Hematopoietic multipotent progenitor cell treated with erythropoietin and hydrocortisone succinate and interleukin-3 and kit ligand, for 4 days (in vitro differentiated cells): ENCODE results near the gene BBS1.
"Not testable (repeated sequence)": the region's sequence is repeated elsewhere in the genome, so short reads cannot be mapped to it uniquely, and the experiment has no call there.

ENCODE experiments used
- DNase-seq: peaks from one replicate; pipeline ENCODE4 v3.0.0-alpha.2; 2015

BBS1 gene

GRCh38 chr11:66582565-66583147 lies 72.2 kb downstream of the BBS1 start:
- DNase-seq: not testable (repeated sequence)
